ENCODE data around the gene TNF. TPM values are rescaled to one million over a fixed set of nuclear protein-coding genes. Genes with fewer than 3 reads are reported as not detected.

The TNF gene
- total RNA-seq, 2 experiments from 2014 or later, result 53.4 to 55.0 TPM

GRCh38 chr6:31574106-31575061 lies 981 bp upstream of the TNF start:
- Mint-ChIP-seq H3K27me3 (ENCODE audit: low read depth) (no peaks in the 10 kb centered on the region), H3K9me3 (ENCODE audit: insufficient read depth) (no peaks in the 10 kb centered on the region), H3K36me3 (ENCODE audit: low read depth) (peaks cover 40% of the 10 kb centered on the region), H3K4me1 (ENCODE audit: low read depth) (peaks cover 92% of the 10 kb centered on the region), H3K4me3 (peak overlapping the region; percentile 93), H3K27ac (peak overlapping the region; percentile 96)
- ChIA-PET CTCF (interaction anchor here (0.8 to 24.1 kb wide), 8 partner anchors 11 to 257 kb away, joined by 3 to 928 read pairs (median 4); partner anchors contain the start of genes ATP6V1G2, BAG6, DDX39B and LST1), POLR2A (interaction anchor here (0.5 to 14.3 kb wide), 12 partner anchors 8 to 173 kb away, joined by 3 to 388 read pairs (median 4); partner anchors contain the start of genes C6orf47, DDX39B, LST1 and LTB)
- DNase-seq (no peak), ATAC-seq (no peak)

DNA sequence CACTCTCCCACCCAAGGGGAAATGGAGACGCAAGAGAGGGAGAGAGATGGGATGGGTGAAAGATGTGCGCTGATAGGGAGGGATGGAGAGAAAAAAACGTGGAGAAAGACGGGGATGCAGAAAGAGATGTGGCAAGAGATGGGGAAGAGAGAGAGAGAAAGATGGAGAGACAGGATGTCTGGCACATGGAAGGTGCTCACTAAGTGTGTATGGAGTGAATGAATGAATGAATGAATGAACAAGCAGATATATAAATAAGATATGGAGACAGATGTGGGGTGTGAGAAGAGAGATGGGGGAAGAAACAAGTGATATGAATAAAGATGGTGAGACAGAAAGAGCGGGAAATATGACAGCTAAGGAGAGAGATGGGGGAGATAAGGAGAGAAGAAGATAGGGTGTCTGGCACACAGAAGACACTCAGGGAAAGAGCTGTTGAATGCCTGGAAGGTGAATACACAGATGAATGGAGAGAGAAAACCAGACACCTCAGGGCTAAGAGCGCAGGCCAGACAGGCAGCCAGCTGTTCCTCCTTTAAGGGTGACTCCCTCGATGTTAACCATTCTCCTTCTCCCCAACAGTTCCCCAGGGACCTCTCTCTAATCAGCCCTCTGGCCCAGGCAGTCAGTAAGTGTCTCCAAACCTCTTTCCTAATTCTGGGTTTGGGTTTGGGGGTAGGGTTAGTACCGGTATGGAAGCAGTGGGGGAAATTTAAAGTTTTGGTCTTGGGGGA lies 754 bp downstream of the TNF start:
- no peaks in the 10 kb centered on the region for H3K27me3 Mint-ChIP-seq (ENCODE audit: low read depth)
- H3K4me1 Mint-ChIP-seq (ENCODE audit: low read depth), result peaks cover 83% of the 10 kb centered on the region
- H3K36me3 Mint-ChIP-seq (ENCODE audit: low read depth), result peaks cover 53% of the 10 kb centered on the region
- no peak for ATAC-seq
- ChIA-PET CTCF (interaction anchor here (0.6 to 24.1 kb wide), 6 partner anchors 13 to 83 kb away, joined by 3 to 928 read pairs (median 98); partner anchors contain the start of genes ATP6V1G2, BAG6, DDX39B and LST1), POLR2A (interaction anchor here (1.0 to 14.3 kb wide), 10 partner anchors 8 to 162 kb away, joined by 3 to 388 read pairs (median 19); partner anchors contain the start of genes ATP6V1G2, DDX39B, LST1 and NCR3)
- H3K27ac Mint-ChIP-seq, result peak overlapping the region; percentile 96
- no peaks in the 10 kb centered on the region for H3K9me3 Mint-ChIP-seq (ENCODE audit: insufficient read depth)
- peak overlapping the region; percentile 93 for H3K4me3 Mint-ChIP-seq
- no peak for DNase-seq

GRCh38 chr6:31576897-31577578 lies 1.7 kb downstream of the TNF start:
- peak; percentile 3 for ATAC-seq
- peaks cover 62% of the 10 kb centered on the region for H3K36me3 Mint-ChIP-seq (ENCODE audit: low read depth)
- ChIA-PET CTCF (interaction anchor here (1.1 to 24.1 kb wide), 6 partner anchors 13 to 253 kb away, joined by 3 to 928 read pairs (median 98); partner anchors contain the start of genes ATP6V1G2, DDX39B, LST1 and LTA), POLR2A (interaction anchor here (0.9 to 14.3 kb wide), 10 partner anchors 9 to 1068 kb away, joined by 3 to 388 read pairs (median 19); partner anchors contain the start of genes DDX39B, LST1 and NCR3)
- H3K4me3 Mint-ChIP-seq, result peak overlapping the region; percentile 93
- DNase-seq, result peak; percentile 80
- H3K4me1 Mint-ChIP-seq (ENCODE audit: low read depth), result peaks cover 74% of the 10 kb centered on the region
- peak overlapping the region; percentile 96 for H3K27ac Mint-ChIP-seq
- H3K27me3 Mint-ChIP-seq (ENCODE audit: low read depth), result no peaks in the 10 kb centered on the region
- no peaks in the 10 kb centered on the region for H3K9me3 Mint-ChIP-seq (ENCODE audit: insufficient read depth)

DNA sequence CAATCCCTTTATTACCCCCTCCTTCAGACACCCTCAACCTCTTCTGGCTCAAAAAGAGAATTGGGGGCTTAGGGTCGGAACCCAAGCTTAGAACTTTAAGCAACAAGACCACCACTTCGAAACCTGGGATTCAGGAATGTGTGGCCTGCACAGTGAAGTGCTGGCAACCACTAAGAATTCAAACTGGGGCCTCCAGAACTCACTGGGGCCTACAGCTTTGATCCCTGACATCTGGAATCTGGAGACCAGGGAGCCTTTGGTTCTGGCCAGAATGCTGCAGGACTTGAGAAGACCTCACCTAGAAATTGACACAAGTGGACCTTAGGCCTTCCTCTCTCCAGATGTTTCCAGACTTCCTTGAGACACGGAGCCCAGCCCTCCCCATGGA lies 2.2 kb downstream of the TNF start:
- Mint-ChIP-seq H3K4me1 (ENCODE audit: low read depth) (peaks cover 74% of the 10 kb centered on the region), H3K9me3 (ENCODE audit: insufficient read depth) (no peaks in the 10 kb centered on the region), H3K4me3 (peak overlapping the region; percentile 93), H3K27ac (peak overlapping the region; percentile 96), H3K36me3 (ENCODE audit: low read depth) (peaks cover 67% of the 10 kb centered on the region), H3K27me3 (ENCODE audit: low read depth) (no peaks in the 10 kb centered on the region)
- POLR2A ChIA-PET, result interaction anchor here (0.9 to 14.3 kb wide), 8 partner anchors 8 to 1069 kb away, joined by 3 to 388 read pairs (median 10); partner anchors contain the start of genes ATP6V1G2, GPANK1, LST1 and NCR3
- CTCF ChIA-PET, result interaction anchor here (1.7 to 24.1 kb wide), 5 partner anchors 13 to 253 kb away, joined by 3 to 928 read pairs (median 189); partner anchors contain the start of genes ATP6V1G2, DDX39B, LST1 and LTA
- DNase-seq (no peak), ATAC-seq (no peak)

DNA sequence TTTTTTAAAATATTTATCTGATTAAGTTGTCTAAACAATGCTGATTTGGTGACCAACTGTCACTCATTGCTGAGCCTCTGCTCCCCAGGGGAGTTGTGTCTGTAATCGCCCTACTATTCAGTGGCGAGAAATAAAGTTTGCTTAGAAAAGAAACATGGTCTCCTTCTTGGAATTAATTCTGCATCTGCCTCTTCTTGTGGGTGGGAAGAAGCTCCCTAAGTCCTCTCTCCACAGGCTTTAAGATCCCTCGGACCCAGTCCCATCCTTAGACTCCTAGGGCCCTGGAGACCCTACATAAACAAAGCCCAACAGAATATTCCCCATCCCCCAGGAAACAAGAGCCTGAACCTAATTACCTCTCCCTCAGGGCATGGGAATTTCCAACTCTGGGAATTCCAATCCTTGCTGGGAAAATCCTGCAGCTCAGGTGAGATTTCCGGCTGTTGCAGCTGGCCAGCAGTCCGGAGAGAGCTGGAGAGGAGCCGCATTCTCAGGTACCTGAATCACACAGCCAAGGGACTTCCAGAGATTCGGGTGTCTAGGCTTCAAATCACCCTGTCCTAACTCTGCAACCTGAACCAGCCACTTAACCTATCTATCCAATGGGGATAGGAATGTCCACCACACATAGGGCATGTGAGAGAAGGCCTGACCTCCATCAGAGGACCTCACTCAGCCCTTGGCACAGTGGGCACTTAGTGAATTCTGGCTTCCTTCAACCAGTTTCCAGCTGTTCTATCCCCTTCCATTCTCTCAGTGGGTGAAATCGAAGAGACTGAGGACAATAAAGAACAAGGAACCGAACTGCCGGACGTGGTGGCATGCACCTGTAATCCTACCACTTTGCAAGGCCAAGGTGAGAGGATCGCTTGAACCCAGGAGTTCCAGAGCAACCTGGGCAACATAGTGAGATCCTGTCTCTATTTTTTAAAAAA lies 3.1 kb downstream of the TNF start:
- no peak for ATAC-seq
- H3K4me1 Mint-ChIP-seq (ENCODE audit: low read depth), result peaks cover 74% of the 10 kb centered on the region
- peak overlapping the region; percentile 98 for H3K4me3 Mint-ChIP-seq
- POLR2A ChIA-PET, result interaction anchor here (1.0 to 14.3 kb wide), 7 partner anchors 10 to 86 kb away, joined by 3 to 388 read pairs (median 5); partner anchors contain the start of genes ATP6V1G2, GPANK1 and NCR3
- peaks cover 73% of the 10 kb centered on the region for H3K36me3 Mint-ChIP-seq (ENCODE audit: low read depth)
- no peaks in the 10 kb centered on the region for H3K27me3 Mint-ChIP-seq (ENCODE audit: low read depth)
- no peak for DNase-seq
- no peaks in the 10 kb centered on the region for H3K9me3 Mint-ChIP-seq (ENCODE audit: insufficient read depth)
- CTCF ChIA-PET, result interaction anchor here (1.7 to 24.1 kb wide), 7 partner anchors 12 to 252 kb away, joined by 3 to 928 read pairs (median 8); partner anchors contain the start of genes ATP6V1G2, DDX39B, LST1 and LTA
- peak overlapping the region; percentile 82 for H3K27ac Mint-ChIP-seq

- CTCF ChIA-PET, result interaction anchor here (1.7 to 24.1 kb wide), 5 partner anchors 12 to 251 kb away, joined by 3 to 928 read pairs (median 189); partner anchors contain the start of genes ATP6V1G2, DDX39B, LST1 and LTA
- H3K27ac Mint-ChIP-seq, result peak overlapping the region; percentile 82
- POLR2A ChIA-PET, result interaction anchor here (1.3 to 14.3 kb wide), 6 partner anchors 10 to 86 kb away, joined by 3 to 388 read pairs (median 21); partner anchors contain the start of genes ATP6V1G2, DDX39B, GPANK1 and NCR3
- DNase-seq (no peak), ATAC-seq (no peak)
- no peaks in the 10 kb centered on the region for H3K27me3 Mint-ChIP-seq (ENCODE audit: low read depth)
- no peaks in the 10 kb centered on the region for H3K9me3 Mint-ChIP-seq (ENCODE audit: insufficient read depth)
- H3K4me3 Mint-ChIP-seq, result peak overlapping the region; percentile 98
- peaks cover 77% of the 10 kb centered on the region for H3K36me3 Mint-ChIP-seq (ENCODE audit: low read depth)
- H3K4me1 Mint-ChIP-seq (ENCODE audit: low read depth), result peaks cover 74% of the 10 kb centered on the region
Observed at GRCh38 chr6:31579119-31579505, 3.7 kb downstream of the TNF start.

GRCh38 chr6:31579546-31580437 lies 4.4 kb downstream of the TNF start:
- CTCF ChIA-PET, result interaction anchor here (0.8 to 24.1 kb wide), 15 partner anchors 11 to 250 kb away, joined by 3 to 928 read pairs (median 5); partner anchors contain the start of genes AIF1, ATP6V1G2, DDX39B and LST1
- ATAC-seq, result no peak
- H3K27me3 Mint-ChIP-seq (ENCODE audit: low read depth), result no peaks in the 10 kb centered on the region
- DNase-seq, result no peak
- no peaks in the 10 kb centered on the region for H3K9me3 Mint-ChIP-seq (ENCODE audit: insufficient read depth)
- peak overlapping the region; percentile 98 for H3K4me3 Mint-ChIP-seq
- peaks cover 72% of the 10 kb centered on the region for H3K4me1 Mint-ChIP-seq (ENCODE audit: low read depth)
- peak overlapping the region; percentile 88 for H3K27ac Mint-ChIP-seq
- H3K36me3 Mint-ChIP-seq (ENCODE audit: low read depth), result peaks cover 77% of the 10 kb centered on the region
- POLR2A ChIA-PET, result interaction anchor here (0.6 to 14.3 kb wide), 12 partner anchors 9 to 238 kb away, joined by 3 to 388 read pairs (median 6); partner anchors contain the start of genes ATP6V1G2, BAG6, DDX39B and MICB

- POLR2A ChIA-PET, result interaction anchor here (0.6 to 14.3 kb wide), 11 partner anchors 10 to 238 kb away, joined by 3 to 388 read pairs (median 7); partner anchors contain the start of genes ATP6V1G2, BAG6, DDX39B and MICB
- ATAC-seq, result no peak
- no peaks in the 10 kb centered on the region for H3K27me3 Mint-ChIP-seq (ENCODE audit: low read depth)
- peaks cover 72% of the 10 kb centered on the region for H3K4me1 Mint-ChIP-seq (ENCODE audit: low read depth)
- peak overlapping the region; percentile 88 for H3K27ac Mint-ChIP-seq
- CTCF ChIA-PET, result interaction anchor here (0.8 to 24.1 kb wide), 15 partner anchors 10 to 250 kb away, joined by 3 to 928 read pairs (median 5); partner anchors contain the start of genes AIF1, ATP6V1G2, DDX39B and LST1
- peaks cover 76% of the 10 kb centered on the region for H3K36me3 Mint-ChIP-seq (ENCODE audit: low read depth)
- no peak for DNase-seq
- no peaks in the 10 kb centered on the region for H3K9me3 Mint-ChIP-seq (ENCODE audit: insufficient read depth)
- peak overlapping the region; percentile 98 for H3K4me3 Mint-ChIP-seq
Observed at GRCh38 chr6:31580438-31580740, 5.0 kb downstream of the TNF start.
